Gastroesophageal sphincter (tissue), 4 donors: ENCODE measurements around the gene LSM4. TPM values are rescaled to one million over a fixed set of nuclear protein-coding genes. Genes with fewer than 3 reads are reported as not detected.

Source experiments
- ATAC-seq: fragments of 150-250 bp; one replicate; pipeline ENCODE4 v1.9.1; 2016; ENCODE audit warnings: mild to moderate bottlenecking, moderate library complexity
- H3K27ac ChIP-seq, 4 donors: fragments of 200-600 bp; sonication (generic) in 3 of 4; 1 replicate in 3 of 4; 2 replicates in 1 of 4; pipeline ENCODE4 v1.5.1; 2016 to 2019
- H3K27me3 ChIP-seq: fragments of 200-600 bp; sonication (generic); one replicate; pipeline ENCODE4 v1.5.1; 2019
- H3K36me3 ChIP-seq, 2 donors: fragments of 200-600 bp; sonication (generic); one replicate each; pipeline ENCODE4 v1.5.1; 2019; ENCODE audit warnings: control low read depth in 1 of 2
- H3K4me1 ChIP-seq, 3 donors: fragments of 200-600 bp; sonication (generic); 1 replicate in 2 of 3; 2 replicates in 1 of 3; pipeline ENCODE4 v1.5.1; 2016 to 2019; ENCODE audit warnings: control low read depth in 2 of 3
- H3K4me3 ChIP-seq, 2 donors: fragments of 200-600 bp; sonication (generic); one replicate each; pipeline ENCODE4 v1.5.1; 2019; ENCODE audit warnings: mild to moderate bottlenecking in 1 of 2, moderate library complexity in 1 of 2
- H3K9me3 ChIP-seq, 3 donors: fragments of 200-600 bp; sonication (generic); one replicate each; pipeline ENCODE4 v1.5.1; 2017 to 2019; ENCODE audit warnings: control low read depth in 2 of 3
- EP300 ChIP-seq: sonication (generic); formaldehyde crosslinking; IDR thresholded peaks from one replicate; pipeline ENCODE4 v1.6.1; 2017; ENCODE audit warnings: antibody characterized with exemption, mild to moderate bottlenecking
- POLR2A ChIP-seq, 2 donors: fragments of 450-650 bp; IDR thresholded peaks; one replicate each; pipeline ENCODE4 v1.6.1; 2017; ENCODE audit warnings: antibody characterized with exemption in 2 of 2, mild to moderate bottlenecking in 2 of 2, moderate library complexity in 1 of 2
- POLR2AphosphoS5 ChIP-seq: sonication (generic); formaldehyde crosslinking; IDR thresholded peaks from one replicate; pipeline ENCODE4 v1.6.1; 2017; ENCODE audit warnings: antibody characterized with exemption
- WGBS, 2 donors: methylation state at CpG; one replicate each; pipeline ENCODE4 v1.1.5; 2018; ENCODE audit warnings: low coverage in 1 of 2; 5-methylcytosine and 5-hydroxymethylcytosine counted together
- total RNA-seq, 4 donors: library from RNA; depleted of rRNA; stranded (reverse); fragments of >200 nt; gene quantifications; one replicate each; pipeline ENCODE4 v1.1.0, GENCODE V29; 2016
- TF ChIP-seq, protein P1 (sequence below), 4 experiments: fragments of 200-600 bp in 2 of 4; fragments of 450-650 bp in 2 of 4; sonication (generic) in 1 of 4; IDR thresholded peaks; one replicate each; pipeline ENCODE4 v1.5.1; 2017 to 2019; ENCODE audit warnings: antibody characterized with exemption in 4 of 4, mild to moderate bottlenecking in 2 of 4, moderate library complexity in 2 of 4

The LSM4 gene
- total RNA-seq, 4 donors from 2014 or later: 81.2 to 116 (median 94.5) TPM

DNA sequence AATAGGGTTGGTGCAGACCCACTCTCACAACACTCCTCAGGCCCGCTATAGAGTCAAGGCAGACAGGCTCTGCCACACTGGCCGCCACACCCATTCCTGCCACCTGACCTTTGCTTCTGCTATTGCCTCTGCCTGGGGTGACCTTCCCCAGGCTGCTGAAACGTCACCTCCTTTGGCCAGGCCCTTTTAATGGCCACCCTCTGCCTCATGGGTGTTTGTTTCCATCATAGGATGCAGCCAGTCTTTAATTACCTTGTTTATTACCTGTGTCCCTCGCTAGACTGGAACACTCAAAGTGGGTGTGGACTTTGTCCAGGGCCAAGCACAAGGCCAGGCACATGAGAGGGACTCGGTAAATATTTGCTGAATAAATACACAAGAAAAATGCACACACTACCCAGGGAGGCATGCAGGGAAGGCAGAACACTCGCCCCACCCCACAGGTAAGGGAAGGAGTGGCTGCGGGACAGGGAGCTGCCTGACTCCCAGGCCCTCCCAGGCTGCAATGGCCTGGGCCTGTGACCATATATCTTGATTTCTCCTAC is 3.2 kb downstream of the LSM4 start:
- ATAC-seq: no peak
- H3K9me3 ChIP-seq: no peaks in the 10 kb centered on the region
- H3K36me3 ChIP-seq: peaks cover 0 to 9% of the 10 kb centered on the region in 2 donors
- 57 to 70% methylated on average over 3 to 4 of the region's 7 CpGs for WGBS, 2 donors
- H3K27me3 ChIP-seq: no peaks in the 10 kb centered on the region
- H3K27ac ChIP-seq: peak overlapping the region in 2 of 4 donors; percentile 26 to 68
- peaks cover 0 to 69% (median 18%) of the 10 kb centered on the region in 3 donors for H3K4me1 ChIP-seq
- H3K4me3 ChIP-seq: no peak overlapping the region
- TF ChIP-seq POLR2A (IDR thresholded peaks at IDR 0.05): no peak
- TF ChIP-seq, protein P1, sequence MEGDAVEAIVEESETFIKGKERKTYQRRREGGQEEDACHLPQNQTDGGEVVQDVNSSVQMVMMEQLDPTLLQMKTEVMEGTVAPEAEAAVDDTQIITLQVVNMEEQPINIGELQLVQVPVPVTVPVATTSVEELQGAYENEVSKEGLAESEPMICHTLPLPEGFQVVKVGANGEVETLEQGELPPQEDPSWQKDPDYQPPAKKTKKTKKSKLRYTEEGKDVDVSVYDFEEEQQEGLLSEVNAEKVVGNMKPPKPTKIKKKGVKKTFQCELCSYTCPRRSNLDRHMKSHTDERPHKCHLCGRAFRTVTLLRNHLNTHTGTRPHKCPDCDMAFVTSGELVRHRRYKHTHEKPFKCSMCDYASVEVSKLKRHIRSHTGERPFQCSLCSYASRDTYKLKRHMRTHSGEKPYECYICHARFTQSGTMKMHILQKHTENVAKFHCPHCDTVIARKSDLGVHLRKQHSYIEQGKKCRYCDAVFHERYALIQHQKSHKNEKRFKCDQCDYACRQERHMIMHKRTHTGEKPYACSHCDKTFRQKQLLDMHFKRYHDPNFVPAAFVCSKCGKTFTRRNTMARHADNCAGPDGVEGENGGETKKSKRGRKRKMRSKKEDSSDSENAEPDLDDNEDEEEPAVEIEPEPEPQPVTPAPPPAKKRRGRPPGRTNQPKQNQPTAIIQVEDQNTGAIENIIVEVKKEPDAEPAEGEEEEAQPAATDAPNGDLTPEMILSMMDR (IDR thresholded peaks at IDR 0.05): no peak
- no peak for TF ChIP-seq EP300
- TF ChIP-seq POLR2AphosphoS5: no peak

DNA sequence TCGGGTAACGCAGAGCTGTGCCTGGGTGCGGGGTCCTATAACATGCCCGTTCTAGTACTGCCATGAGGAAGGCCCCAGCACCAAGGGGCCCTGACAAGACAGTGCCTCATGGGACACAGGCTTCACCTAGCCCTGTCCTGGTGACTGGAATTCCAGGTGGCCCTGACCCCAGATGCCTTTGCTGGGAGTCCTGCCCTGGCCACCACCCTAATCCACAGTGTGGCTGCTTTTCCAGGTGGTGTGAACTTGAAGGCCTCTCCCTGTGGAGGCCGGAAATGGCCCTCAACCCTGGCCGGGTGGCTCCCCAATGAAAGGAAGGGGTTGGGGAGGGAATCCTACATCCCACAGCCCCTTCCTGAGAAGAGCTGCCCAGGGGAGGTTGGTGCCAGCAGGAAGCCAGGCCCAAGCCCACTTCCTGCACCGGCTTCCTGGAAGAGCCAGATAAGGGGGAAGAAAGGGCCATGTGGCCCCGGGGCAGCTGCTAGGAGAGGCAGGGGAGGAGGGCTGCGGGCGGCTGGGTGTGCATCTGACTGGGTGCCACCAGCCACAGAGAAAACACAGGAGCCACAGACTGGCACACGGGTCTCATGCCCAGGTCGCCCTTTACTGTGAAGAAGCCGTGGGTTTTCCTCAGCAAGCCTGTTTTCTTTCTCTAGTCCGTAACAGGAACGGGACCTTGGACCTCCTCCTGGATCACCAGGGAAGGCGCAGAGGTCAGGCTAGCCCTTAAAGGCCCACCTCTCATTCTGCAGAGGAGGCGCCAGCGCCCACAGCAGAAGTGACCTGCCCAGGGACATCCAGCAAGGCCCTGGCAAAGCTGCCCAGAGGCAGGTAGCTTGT is 4.7 kb downstream of the LSM4 start:
- Histone ChIP-seq H3K27ac (peak overlapping the region in 3 of 4 donors; percentile 63 to 68 (median 67)), H3K9me3 (no peaks in the 10 kb centered on the region), H3K4me1 (peaks cover 0 to 56% (median 18%) of the 10 kb centered on the region in 3 donors), H3K36me3 (peaks cover 0 to 18% of the 10 kb centered on the region in 2 donors), H3K4me3 (no peak overlapping the region), H3K27me3 (no peaks in the 10 kb centered on the region)
- ATAC-seq: no peak
- no peak for TF ChIP-seq POLR2AphosphoS5
- TF ChIP-seq POLR2A (IDR thresholded peaks at IDR 0.05): no peak
- TF ChIP-seq EP300: no peak
- TF ChIP-seq, protein P1 (IDR thresholded peaks at IDR 0.05): no peak
- WGBS, 2 donors: 89% methylated on average over 3 of the region's 18 CpGs; no CpG with 5 or more reads in 1 of the 2 donors

DNA sequence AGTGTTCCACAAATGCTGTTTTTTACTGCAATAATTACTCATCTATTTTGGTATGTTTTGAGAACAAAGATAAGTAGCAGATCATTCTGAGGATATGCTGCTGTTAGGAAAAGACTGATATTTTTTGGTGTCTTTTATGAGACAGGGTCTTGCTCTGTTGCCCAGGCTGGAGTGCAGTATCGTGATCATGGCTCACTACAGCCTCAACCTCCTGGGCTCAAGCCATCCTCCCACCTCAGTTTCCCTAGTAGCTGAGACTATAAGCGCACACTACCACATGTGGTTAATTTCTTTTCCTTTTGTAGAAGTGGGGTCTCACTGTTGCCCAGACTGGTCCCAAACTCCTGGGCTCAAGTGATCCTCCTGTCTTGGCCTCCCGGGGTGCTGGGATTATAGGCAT is 9.5 kb downstream of the LSM4 start:
- Histone ChIP-seq H3K4me1 (peaks cover 0 to 17% (median 1%) of the 10 kb centered on the region in 3 donors), H3K36me3 (peaks cover 0 to 65% of the 10 kb centered on the region in 2 donors), H3K27ac (no peak overlapping the region), H3K9me3 (no peaks in the 10 kb centered on the region), H3K4me3 (no peak overlapping the region), H3K27me3 (no peaks in the 10 kb centered on the region)
- TF ChIP-seq, protein P1 (IDR thresholded peaks at IDR 0.05): no peak
- TF ChIP-seq POLR2A (IDR thresholded peaks at IDR 0.05) (no peak), EP300 (no peak), POLR2AphosphoS5 (no peak)
- no peak for ATAC-seq
- 75 to 93% methylated on average over 2 to 3 of the region's 3 CpGs for WGBS, 2 donors

DNA sequence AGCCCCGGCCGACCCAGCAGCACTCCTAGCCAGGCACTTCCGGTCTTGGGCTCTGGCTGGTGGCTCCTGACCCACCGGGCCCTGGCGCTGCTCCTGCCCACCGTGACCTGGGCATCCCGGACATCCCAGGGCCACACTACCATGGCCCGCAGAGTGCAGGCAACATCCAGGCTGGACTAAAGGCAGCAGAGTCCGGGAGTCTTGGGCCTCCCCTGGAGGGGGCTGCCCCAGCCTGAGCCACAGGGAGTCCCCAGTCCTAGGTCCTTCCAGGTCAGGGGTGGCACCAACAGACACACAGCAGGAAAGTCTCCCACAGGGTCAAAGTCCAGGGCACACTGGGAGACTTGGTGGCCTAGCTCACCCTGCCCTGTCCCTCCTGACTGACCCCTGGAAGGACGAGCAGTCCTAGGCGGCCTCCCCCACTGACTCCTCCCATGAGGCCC is 10.8 kb downstream of the LSM4 start:
- TF ChIP-seq, protein P1 (IDR thresholded peaks at IDR 0.05): no peak
- TF ChIP-seq POLR2AphosphoS5 (no peak), POLR2A (IDR thresholded peaks at IDR 0.05) (no peak), EP300 (no peak)
- WGBS, 2 donors: 60 to 68% methylated on average over 2 to 3 of the region's 11 CpGs
- Histone ChIP-seq H3K4me3 (no peak overlapping the region), H3K36me3 (peaks cover 0 to 77% of the 10 kb centered on the region in 2 donors), H3K27me3 (no peaks in the 10 kb centered on the region), H3K27ac (no peak overlapping the region), H3K9me3 (no peaks in the 10 kb centered on the region), H3K4me1 (peaks cover 0 to 17% (median 14%) of the 10 kb centered on the region in 3 donors)
- no peak for ATAC-seq
